Mesodermal cell (in vitro differentiated cells): Measurements from ENCODE around the gene COX8C.
A peak's percentile ranks its signal among the peaks of the same experiment; 100 is the strongest.

ENCODE experiments used
- H3K27ac ChIP-seq: 2 replicates; pipeline ENCODE4 v1.7.0; 2013; ENCODE audit warnings: mild to moderate bottlenecking, low read depth, low read length, moderate library complexity; ENCODE audit not compliant: severe bottlenecking
- H3K36me3 ChIP-seq: 2 replicates; pipeline ENCODE4 v1.7.1; 2013; ENCODE audit warnings: mild to moderate bottlenecking, low read length, moderate library complexity; ENCODE audit not compliant: control insufficient read depth, insufficient read depth
- H3K4me1 ChIP-seq: one replicate; pipeline ENCODE4 v1.7.1; 2013; ENCODE audit warnings: mild to moderate bottlenecking, low read length; ENCODE audit not compliant: insufficient read depth, control insufficient read depth, poor library complexity, severe bottlenecking
- H3K4me3 ChIP-seq: 2 replicates; pipeline ENCODE4 v1.7.0; 2013; ENCODE audit warnings: low read length, control low read depth, mild to moderate bottlenecking; ENCODE audit not compliant: insufficient read depth, poor library complexity, severe bottlenecking; ENCODE audit errors: extremely low read depth
- H3K9me3 ChIP-seq: 2 replicates; pipeline ENCODE4 v1.7.1; 2013; ENCODE audit warnings: mild to moderate bottlenecking, low read length, moderate library complexity; ENCODE audit not compliant: control insufficient read depth
- WGBS, 2 experiments: methylation state at CpG; one replicate each; pipeline ENCODE4 v1.1.5; 2013; ENCODE audit warnings: missing lambda C conversion rate in 2 of 2; ENCODE audit not compliant: insufficient coverage in 2 of 2; 5-methylcytosine and 5-hydroxymethylcytosine counted together

Gene COX8C

GRCh38 chr14:93320489-93320888, 26.5 kb upstream of the COX8C start:
- Histone ChIP-seq H3K9me3 (no peaks in the 10 kb centered on the region), H3K4me3 (no peak overlapping the region), H3K27ac (no peak overlapping the region), H3K4me1 (peaks cover 42% of the 10 kb centered on the region), H3K36me3 (peaks cover 28% of the 10 kb centered on the region)

GRCh38 chr14:93322929-93323599, 23.9 kb upstream of the COX8C start:
- Histone ChIP-seq H3K36me3 (peaks cover 27% of the 10 kb centered on the region), H3K4me3 (no peak overlapping the region), H3K27ac (no peak overlapping the region), H3K4me1 (peaks cover 29% of the 10 kb centered on the region), H3K9me3 (no peaks in the 10 kb centered on the region)
- 91% methylated on average over 2 of the region's 5 CpGs for WGBS, 2 experiments

- peaks cover 24% of the 10 kb centered on the region for H3K4me1 ChIP-seq
- H3K27ac ChIP-seq, result no peak overlapping the region
- H3K9me3 ChIP-seq, result no peaks in the 10 kb centered on the region
- H3K4me3 ChIP-seq, result no peak overlapping the region
- H3K36me3 ChIP-seq, result peaks cover 28% of the 10 kb centered on the region
- 100% methylated on average over 1 to 3 of the region's 4 CpGs for WGBS, 2 experiments
Measured at GRCh38 chr14:93323600-93324174, 23.3 kb upstream of the COX8C start.

- no peak overlapping the region for H3K4me3 ChIP-seq
- no peaks in the 10 kb centered on the region for H3K9me3 ChIP-seq
- no peak overlapping the region for H3K27ac ChIP-seq
- peaks cover 3% of the 10 kb centered on the region for H3K4me1 ChIP-seq
- 78 to 83% methylated on average over 1 to 3 of the region's 5 CpGs for WGBS, 2 experiments
- H3K36me3 ChIP-seq, result peaks cover 31% of the 10 kb centered on the region
Measured at GRCh38 chr14:93326196-93326595, 20.8 kb upstream of the COX8C start.

GRCh38 chr14:93328546-93328945, 18.4 kb upstream of the COX8C start:
- 80 to 100% methylated on average over 1 to 4 of the region's 6 CpGs for WGBS, 2 experiments
- H3K27ac ChIP-seq, result no peak overlapping the region
- no peak overlapping the region for H3K4me3 ChIP-seq
- H3K4me1 ChIP-seq, result no peaks in the 10 kb centered on the region
- H3K9me3 ChIP-seq, result no peaks in the 10 kb centered on the region
- peaks cover 18% of the 10 kb centered on the region for H3K36me3 ChIP-seq

- 87 to 90% methylated on average over 3 to 4 of the region's 5 CpGs for WGBS, 2 experiments
- Histone ChIP-seq H3K4me1 (no peaks in the 10 kb centered on the region), H3K4me3 (no peak overlapping the region), H3K27ac (no peak overlapping the region), H3K9me3 (no peaks in the 10 kb centered on the region), H3K36me3 (peaks cover 12% of the 10 kb centered on the region)
Measured at GRCh38 chr14:93329965-93330608, 16.9 kb upstream of the COX8C start.

- Histone ChIP-seq H3K4me1 (no peaks in the 10 kb centered on the region), H3K4me3 (peak overlapping the region; percentile 91), H3K9me3 (no peaks in the 10 kb centered on the region), H3K36me3 (peaks cover 8% of the 10 kb centered on the region), H3K27ac (no peak overlapping the region)
- WGBS, 2 experiments, result 83 to 100% methylated on average over 1 of the region's 2 CpGs
Measured at GRCh38 chr14:93330609-93331000, 16.4 kb upstream of the COX8C start.

GRCh38 chr14:93331002-93331727, 15.8 kb upstream of the COX8C start:
- H3K4me3 ChIP-seq, result peak overlapping the region; percentile 91

GRCh38 chr14:93331728-93332396, 15.1 kb upstream of the COX8C start:
- Histone ChIP-seq H3K36me3 (peaks cover 4% of the 10 kb centered on the region), H3K9me3 (peaks cover 3% of the 10 kb centered on the region), H3K27ac (peak overlapping the region; percentile 96), H3K4me1 (no peaks in the 10 kb centered on the region), H3K4me3 (peak overlapping the region; percentile 91)
- WGBS, 2 experiments, result 27 to 28% methylated on average over 10 to 16 of the region's 21 CpGs

More at GRCh38 chr14:93331002-93331727, 15.8 kb upstream of the COX8C start:
- 65 to 75% methylated on average over 9 to 13 of the region's 17 CpGs for WGBS, 2 experiments
- peak overlapping the region; percentile 96 for H3K27ac ChIP-seq
- H3K36me3 ChIP-seq, result peaks cover 8% of the 10 kb centered on the region
- H3K4me1 ChIP-seq, result no peaks in the 10 kb centered on the region
- H3K9me3 ChIP-seq, result no peaks in the 10 kb centered on the region

- WGBS, 2 experiments, result 0% methylated on average over 26 to 38 of the region's 61 CpGs
- Histone ChIP-seq H3K36me3 (peaks cover 4% of the 10 kb centered on the region), H3K9me3 (peaks cover 5% of the 10 kb centered on the region), H3K27ac (peak overlapping the region; percentile 96), H3K4me3 (peak overlapping the region; percentile 91), H3K4me1 (no peaks in the 10 kb centered on the region)
Measured at GRCh38 chr14:93332397-93332852, 14.6 kb upstream of the COX8C start.
